Effector memory CD4-positive, alpha-beta T cell (primary cell): ENCODE results near the gene TBX22.
"Not testable (repeated sequence)": the region's sequence is repeated elsewhere in the genome, so short reads cannot be mapped to it uniquely, and the experiment has no call there.

Experiments used
- DNase-seq, 3 donors: peaks; one replicate each; pipeline ENCODE4 v3.0.0-alpha.2; 2020
- H3K27ac ChIP-seq: 2 replicates; pipeline ENCODE4 v1.7.0; 2013; ENCODE audit warnings: mild to moderate bottlenecking, low read length, moderate library complexity; ENCODE audit not compliant: insufficient read depth, poor library complexity, severe bottlenecking
- H3K27me3 ChIP-seq: replicated peaks from 2 replicates; pipeline ENCODE4 v1.7.0; 2013; ENCODE audit warnings: mild to moderate bottlenecking, low read length; ENCODE audit not compliant: insufficient read depth, control insufficient read depth, poor library complexity, severe bottlenecking
- H3K36me3 ChIP-seq: 2 replicates; pipeline ENCODE4 v1.7.0; 2013; ENCODE audit warnings: mild to moderate bottlenecking, low read length, moderate library complexity; ENCODE audit not compliant: control insufficient read depth, insufficient read depth
- H3K4me1 ChIP-seq: 2 replicates; pipeline ENCODE4 v1.7.0; 2013; ENCODE audit warnings: low read length, mild to moderate bottlenecking; ENCODE audit not compliant: control insufficient read depth, insufficient read depth, poor library complexity, severe bottlenecking
- H3K4me3 ChIP-seq: 2 replicates; pipeline ENCODE4 v1.7.0; 2013; ENCODE audit warnings: low read length, low read depth, mild to moderate bottlenecking; ENCODE audit not compliant: insufficient read depth, poor library complexity, severe bottlenecking
- H3K9me3 ChIP-seq: 2 replicates; pipeline ENCODE4 v1.7.0; 2013; ENCODE audit warnings: mild to moderate bottlenecking, low read length, moderate library complexity; ENCODE audit not compliant: control insufficient read depth
- total RNA-seq, 3 donors: gene quantifications; one replicate each; lab custom pipeline; 2026; lab: John Stamatoyannopoulos, UW

TBX22 gene, protein sequence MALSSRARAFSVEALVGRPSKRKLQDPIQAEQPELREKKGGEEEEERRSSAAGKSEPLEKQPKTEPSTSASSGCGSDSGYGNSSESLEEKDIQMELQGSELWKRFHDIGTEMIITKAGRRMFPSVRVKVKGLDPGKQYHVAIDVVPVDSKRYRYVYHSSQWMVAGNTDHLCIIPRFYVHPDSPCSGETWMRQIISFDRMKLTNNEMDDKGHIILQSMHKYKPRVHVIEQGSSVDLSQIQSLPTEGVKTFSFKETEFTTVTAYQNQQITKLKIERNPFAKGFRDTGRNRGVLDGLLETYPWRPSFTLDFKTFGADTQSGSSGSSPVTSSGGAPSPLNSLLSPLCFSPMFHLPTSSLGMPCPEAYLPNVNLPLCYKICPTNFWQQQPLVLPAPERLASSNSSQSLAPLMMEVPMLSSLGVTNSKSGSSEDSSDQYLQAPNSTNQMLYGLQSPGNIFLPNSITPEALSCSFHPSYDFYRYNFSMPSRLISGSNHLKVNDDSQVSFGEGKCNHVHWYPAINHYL
- total RNA-seq: 0 reads per million in 3 donors

- Histone ChIP-seq H3K9me3 (no peaks in the 10 kb centered on the region), H3K36me3 (no peaks in the 10 kb centered on the region)
- no peak for DNase-seq
Measured at GRCh38 chrX:80014141-80014940, at the start of gene TBX22. Gene TBX22 (plus strand): TSS chrX:80014753. CDS start chrX:80022270, 7,517 bp downstream.

DNA sequence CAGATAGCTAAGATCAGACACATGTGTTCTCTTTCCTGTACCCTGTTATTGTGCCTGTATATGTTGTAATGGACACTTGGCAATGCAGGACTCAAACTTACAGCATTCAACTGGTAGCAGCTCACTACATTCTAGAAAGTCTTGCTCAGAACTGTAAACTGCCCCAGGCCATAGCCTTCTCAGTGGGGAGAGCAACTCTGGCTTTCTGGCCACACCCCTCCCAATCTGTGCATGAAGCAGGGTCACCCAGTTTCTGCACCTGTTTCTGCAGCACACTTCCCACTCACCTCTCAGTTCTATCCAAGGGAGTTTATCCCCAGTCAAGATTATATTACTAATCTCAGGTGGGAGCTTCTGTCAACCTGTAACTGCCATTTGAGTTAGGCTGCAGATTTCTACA is 38.9 kb upstream of the TBX22 start:
- no peaks in the 10 kb centered on the region for H3K4me1 ChIP-seq
- no peak for DNase-seq
- no peak overlapping the region for H3K4me3 ChIP-seq
- H3K9me3 ChIP-seq: no peaks in the 10 kb centered on the region
- H3K27me3 ChIP-seq: no peaks in the 10 kb centered on the region
- no peak overlapping the region for H3K27ac ChIP-seq
- H3K36me3 ChIP-seq: no peaks in the 10 kb centered on the region

More at GRCh38 chrX:80014141-80014940, at the start of gene TBX22:
- Histone ChIP-seq H3K27ac (no peak within 1 kb of the TSS), H3K4me1 (no peaks in the 10 kb centered on the region), H3K27me3 (no peaks in the 10 kb centered on the region), H3K4me3 (no peak within 1 kb of the TSS)

DNA sequence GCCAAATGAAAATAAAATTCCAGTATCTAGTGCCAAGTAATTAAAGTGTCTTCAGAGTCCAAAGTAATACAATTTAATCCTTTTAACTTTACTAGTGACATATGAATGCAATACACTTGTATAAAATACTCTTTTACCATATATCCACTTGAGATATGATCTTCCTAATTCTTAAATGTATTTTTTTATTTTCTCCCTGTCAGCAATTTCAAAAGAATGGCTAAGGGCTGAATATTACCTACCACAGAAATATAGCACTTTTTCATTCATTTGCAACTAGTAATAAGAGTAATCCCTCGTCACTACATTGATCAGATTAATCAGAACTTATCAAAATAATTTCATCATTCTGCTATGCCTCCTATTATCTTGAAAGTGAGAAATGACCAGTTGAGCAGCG is 10.1 kb upstream of the TBX22 start:
- H3K36me3 ChIP-seq: no peaks in the 10 kb centered on the region
- H3K27ac ChIP-seq: no peak overlapping the region
- H3K9me3 ChIP-seq: no peaks in the 10 kb centered on the region
- no peak for DNase-seq
- no peak overlapping the region for H3K4me3 ChIP-seq
- H3K27me3 ChIP-seq: no peaks in the 10 kb centered on the region
- no peaks in the 10 kb centered on the region for H3K4me1 ChIP-seq

DNA sequence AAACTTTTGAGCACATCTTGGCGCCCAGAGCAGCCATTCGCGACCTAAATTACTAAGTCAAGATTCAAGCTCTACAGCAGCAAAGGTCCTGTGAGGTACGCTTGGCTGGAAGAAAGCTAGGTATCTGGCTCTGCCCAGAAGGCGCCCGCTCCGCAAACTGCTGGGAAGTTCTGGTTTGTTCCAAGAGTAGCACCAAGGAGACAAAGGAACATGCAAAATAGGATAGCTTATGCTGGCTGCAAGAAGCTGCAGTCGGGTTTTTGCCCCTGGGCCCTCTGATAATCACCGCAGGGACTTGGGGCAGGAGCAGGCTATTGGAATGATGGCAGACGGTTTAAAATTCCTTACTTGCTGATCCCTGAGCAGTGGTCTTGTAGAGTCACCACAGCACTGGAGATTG is 3.0 kb upstream of the TBX22 start:
- H3K27me3 ChIP-seq: no peaks in the 10 kb centered on the region

DNA sequence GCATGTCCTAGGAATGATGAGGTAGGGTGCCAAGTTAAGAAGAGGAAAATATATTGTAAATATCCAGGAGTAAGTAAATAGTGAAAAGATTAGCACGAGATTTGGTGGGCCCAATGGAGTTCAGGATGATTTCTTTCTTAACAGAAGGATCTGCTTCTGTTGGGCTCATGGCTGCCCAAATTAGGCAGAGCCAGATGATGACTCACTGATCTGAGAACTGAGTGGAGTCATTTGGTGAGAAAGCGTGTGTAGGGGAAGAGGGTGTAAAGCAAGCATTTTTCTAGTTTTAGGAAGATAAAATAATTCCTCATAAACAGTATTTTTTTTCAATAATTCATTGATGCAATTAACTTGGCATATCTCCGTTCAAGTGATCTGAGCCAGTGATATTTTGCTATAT is 1.6 kb downstream of the TBX22 start:
- Histone ChIP-seq H3K4me3 (no peak overlapping the region), H3K9me3 (no peaks in the 10 kb centered on the region), H3K36me3 (no peaks in the 10 kb centered on the region), H3K4me1 (no peaks in the 10 kb centered on the region), H3K27me3 (no peaks in the 10 kb centered on the region), H3K27ac (no peak overlapping the region)
- no peak for DNase-seq

More for the DNA sequence above, 3.0 kb upstream of the TBX22 start:
- H3K4me3 ChIP-seq: no peak overlapping the region
- no peaks in the 10 kb centered on the region for H3K9me3 ChIP-seq
- DNase-seq: no peak
- no peak overlapping the region for H3K27ac ChIP-seq
- H3K36me3 ChIP-seq: no peaks in the 10 kb centered on the region
- no peaks in the 10 kb centered on the region for H3K4me1 ChIP-seq

GRCh38 chrX:80021621-80022020 is 7.1 kb downstream of the TBX22 start:
- Histone ChIP-seq H3K27ac (no peak overlapping the region), H3K27me3 (no peaks in the 10 kb centered on the region), H3K9me3 (no peaks in the 10 kb centered on the region), H3K36me3 (no peaks in the 10 kb centered on the region), H3K4me3 (no peak overlapping the region), H3K4me1 (no peaks in the 10 kb centered on the region)
- no peak for DNase-seq

DNA sequence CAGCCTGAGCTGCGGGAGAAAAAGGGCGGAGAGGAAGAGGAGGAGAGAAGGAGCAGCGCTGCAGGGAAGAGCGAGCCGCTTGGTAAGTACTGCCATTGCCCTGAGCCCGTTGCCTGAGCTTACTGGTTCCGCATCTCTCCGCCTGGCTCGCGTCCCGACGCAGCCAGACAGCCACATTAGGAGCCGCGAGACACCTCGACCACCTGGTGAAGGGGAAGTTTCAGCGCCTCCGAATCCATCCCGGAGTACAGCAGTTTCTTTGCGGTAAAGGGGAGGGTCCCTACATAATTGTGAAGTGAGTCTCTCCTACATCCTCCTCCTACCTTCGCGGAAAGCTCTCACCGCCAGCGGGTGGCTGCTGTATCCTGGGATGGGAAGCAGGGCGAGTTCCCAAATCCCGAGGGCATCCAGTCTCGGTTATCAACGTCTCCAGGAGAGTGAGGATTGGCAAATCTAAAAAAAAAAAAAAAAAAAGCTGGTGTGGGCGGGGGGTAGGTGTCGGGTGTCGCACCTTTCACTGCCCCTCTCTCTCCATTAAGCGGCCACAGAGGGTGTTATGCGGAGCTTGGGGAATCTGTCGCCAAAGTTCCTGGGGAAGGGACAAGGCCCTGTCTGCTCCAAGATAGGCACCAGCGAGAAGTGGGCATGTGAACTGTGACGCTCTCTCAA is 7.9 kb downstream of the TBX22 start:
- no peak overlapping the region for H3K27ac ChIP-seq
- no peak overlapping the region for H3K4me3 ChIP-seq
- no peaks in the 10 kb centered on the region for H3K36me3 ChIP-seq
- DNase-seq: no peak
- no peaks in the 10 kb centered on the region for H3K9me3 ChIP-seq
- H3K27me3 ChIP-seq: no peaks in the 10 kb centered on the region
- no peaks in the 10 kb centered on the region for H3K4me1 ChIP-seq

DNA sequence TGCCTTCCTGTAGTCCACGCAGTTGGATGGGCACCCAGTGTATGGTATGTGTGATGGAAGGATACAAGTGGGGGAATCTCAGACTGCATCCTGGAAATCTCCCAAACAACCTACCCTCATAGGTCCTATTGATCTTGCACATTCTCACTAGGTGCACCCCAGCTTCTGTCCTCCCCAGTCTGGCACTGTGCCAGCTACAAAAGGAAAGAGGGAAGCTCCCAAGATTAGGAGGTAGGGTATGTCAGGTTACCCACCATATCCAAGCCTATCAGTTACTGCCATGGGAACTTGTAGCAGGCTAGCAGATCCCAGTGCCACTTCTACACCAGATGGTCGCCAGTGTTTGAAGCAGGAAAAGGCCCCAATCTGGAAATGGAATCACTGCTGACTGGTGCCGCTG is 11.6 kb downstream of the TBX22 start:
- DNase-seq: no peak
- no peak overlapping the region for H3K27ac ChIP-seq
- H3K36me3 ChIP-seq: no peaks in the 10 kb centered on the region
- no peak overlapping the region for H3K4me3 ChIP-seq
- no peaks in the 10 kb centered on the region for H3K4me1 ChIP-seq
- no peaks in the 10 kb centered on the region for H3K27me3 ChIP-seq
- H3K9me3 ChIP-seq: no peaks in the 10 kb centered on the region

- H3K4me3 ChIP-seq, H3K27ac ChIP-seq, H3K9me3 ChIP-seq, H3K27me3 ChIP-seq, H3K36me3 ChIP-seq, DNase-seq, H3K4me1 ChIP-seq: not testable (repeated sequence)
Measured at GRCh38 chrX:80066156-80066555, 51.6 kb downstream of the TBX22 start.
